Pancreas (tissue), 10 donors: ENCODE data around the gene SYTL3. TPM values are rescaled to one million over a fixed set of nuclear protein-coding genes. Genes with fewer than 3 reads are reported as not detected.

Experiments used
- ATAC-seq, 4 donors: fragments of 200-7000 bp; cut with Tn5 transposase; one replicate each; pipeline versions ENCODE4 v1.8.0 to v1.9.1; 2020; ENCODE audit warnings: mild to moderate bottlenecking in 4 of 4, moderate library complexity in 4 of 4
- DNase-seq, 6 donors: peaks; one replicate each; pipeline ENCODE4 v3.0.0-alpha.2; 2020
- FAIRE-seq: peaks from 2 replicates; lab custom pipeline; 2012; peaks lifted over from hg19 to GRCh38; lab: Jason Lieb, UNC
- H3K27ac ChIP-seq, 4 donors: fragments of 200-600 bp; sonication (generic); 1 replicate in 3 of 4; 2 replicates in 1 of 4; pipeline versions ENCODE4 v1.5.0 to v1.8.0; 2020
- H3K27me3 ChIP-seq, 4 donors: fragments of 200-600 bp; one replicate each; pipeline ENCODE4 v1.8.0; 2021
- H3K36me3 ChIP-seq, 3 donors: fragments of 200-600 bp; sonication (generic) in 1 of 3; one replicate each; pipeline versions ENCODE4 v1.5.0 to v1.8.0; 2020 to 2021
- H3K4me1 ChIP-seq, 3 donors: fragments of 200-600 bp; one replicate each; pipeline ENCODE4 v1.8.0; 2021
- H3K4me3 ChIP-seq, 4 donors: fragments of 200-600 bp; sonication (generic) in 2 of 4; one replicate each; pipeline versions ENCODE4 v1.5.0 to v1.8.0; 2020 to 2021
- H3K9me3 ChIP-seq, 4 donors: fragments of 200-600 bp; one replicate each; pipeline ENCODE4 v1.8.0; 2021
- WGBS, 2 donors: extraction: QIAGEN DNeasy Blood & Tissue Kit; methylation state at CpG; one replicate each; pipeline ENCODE4 v1.1.7; 2013; 5-methylcytosine and 5-hydroxymethylcytosine counted together
- intact Hi-C, 3 donors: fragments of 100-400 bp; cut with DNase I; formaldehyde crosslinking; loops; one replicate each; pipeline versions ENCODE4 v1.11.1 to v1.14.2; 2022
- polyA plus RNA-seq, 2 donors: library from polyadenylated mRNA; stranded (reverse); fragments of 200-250 nt; gene quantifications; one replicate each; pipeline ENCODE4 v1.2.3, GENCODE V29; 2013
- total RNA-seq, 6 donors: library from RNA; stranded (reverse); fragmentation: NEBNext Ultra II Directional in 4 of 6; extraction: Animal tissue kit (Norgen Biotek cat#: 25700) in 4 of 6; gene quantifications; one replicate each; pipeline versions ENCODE4 v1.2.1 to v1.2.4, GENCODE V29; 2021 to 2023
- TF ChIP-seq, protein P1 (sequence below), 4 donors: fragments of 200-600 bp; sonication (generic) in 3 of 4; IDR thresholded peaks; one replicate each; pipeline versions ENCODE4 v1.5.0 to v1.8.0; 2021; ENCODE audit warnings: antibody characterized with exemption in 4 of 4
- donor health status: healthy with polysubstance abuse.
- donor health status: DM: no; HTN: no; CAD: no; lungs with moderate emphysema.
- donor health status: DM: no; HTN: no; CAD: no.
- donor health status: control.
- donor health status: control.
- donor health status: Bipolar disorder and iron deficiency.
- donor health status: DM: yes; HTN: yes; CAD: no.
- donor health status: DM: no; HTN: no; CAD: no.
- donor health status: DM: no; HTN: no; CAD: no.
- donor health status: DM: yes; HTN: yes; CAD: no.

The SYTL3 gene
- total and polyA plus RNA-seq, 8 donors, result 0.28 to 1.9 (median 0.83) TPM

DNA sequence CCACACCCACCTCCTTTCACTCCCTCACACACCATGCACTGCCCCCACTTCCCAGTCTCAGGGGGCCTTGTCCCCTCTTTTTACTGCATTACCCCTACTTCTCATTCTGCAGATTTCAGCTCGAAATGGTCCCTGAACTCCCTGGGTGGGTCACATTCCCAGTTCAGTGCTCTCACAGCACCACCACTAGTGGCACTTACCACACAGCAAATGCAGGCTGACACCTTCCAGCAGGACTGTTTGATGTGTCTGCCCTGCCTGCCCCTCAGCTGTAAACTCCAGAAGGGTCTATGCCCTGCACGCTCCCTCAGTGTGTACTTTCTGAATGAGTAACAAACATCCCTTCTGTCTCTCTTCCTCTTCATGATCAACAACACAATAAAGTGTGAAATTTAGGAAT, 9.3 kb upstream of the SYTL3 start:
- no peaks in the 10 kb centered on the region for H3K36me3 ChIP-seq
- DNase-seq (no peak), ATAC-seq (no peak), FAIRE-seq (no peak)
- 96 to 98% methylated on average over 2 of the region's 2 CpGs for WGBS, 2 donors
- H3K4me3 ChIP-seq, result no peak overlapping the region
- H3K9me3 ChIP-seq, result no peaks in the 10 kb centered on the region
- H3K4me1 ChIP-seq, result peaks cover 3 to 20% (median 15%) of the 10 kb centered on the region in 3 donors
- TF ChIP-seq, protein P1, sequence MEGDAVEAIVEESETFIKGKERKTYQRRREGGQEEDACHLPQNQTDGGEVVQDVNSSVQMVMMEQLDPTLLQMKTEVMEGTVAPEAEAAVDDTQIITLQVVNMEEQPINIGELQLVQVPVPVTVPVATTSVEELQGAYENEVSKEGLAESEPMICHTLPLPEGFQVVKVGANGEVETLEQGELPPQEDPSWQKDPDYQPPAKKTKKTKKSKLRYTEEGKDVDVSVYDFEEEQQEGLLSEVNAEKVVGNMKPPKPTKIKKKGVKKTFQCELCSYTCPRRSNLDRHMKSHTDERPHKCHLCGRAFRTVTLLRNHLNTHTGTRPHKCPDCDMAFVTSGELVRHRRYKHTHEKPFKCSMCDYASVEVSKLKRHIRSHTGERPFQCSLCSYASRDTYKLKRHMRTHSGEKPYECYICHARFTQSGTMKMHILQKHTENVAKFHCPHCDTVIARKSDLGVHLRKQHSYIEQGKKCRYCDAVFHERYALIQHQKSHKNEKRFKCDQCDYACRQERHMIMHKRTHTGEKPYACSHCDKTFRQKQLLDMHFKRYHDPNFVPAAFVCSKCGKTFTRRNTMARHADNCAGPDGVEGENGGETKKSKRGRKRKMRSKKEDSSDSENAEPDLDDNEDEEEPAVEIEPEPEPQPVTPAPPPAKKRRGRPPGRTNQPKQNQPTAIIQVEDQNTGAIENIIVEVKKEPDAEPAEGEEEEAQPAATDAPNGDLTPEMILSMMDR (IDR thresholded peaks at IDR 0.05), result no peak
- no peak overlapping the region for H3K27ac ChIP-seq
- intact Hi-C loops, result no loop called here
- H3K27me3 ChIP-seq, result no peaks in the 10 kb centered on the region

DNA sequence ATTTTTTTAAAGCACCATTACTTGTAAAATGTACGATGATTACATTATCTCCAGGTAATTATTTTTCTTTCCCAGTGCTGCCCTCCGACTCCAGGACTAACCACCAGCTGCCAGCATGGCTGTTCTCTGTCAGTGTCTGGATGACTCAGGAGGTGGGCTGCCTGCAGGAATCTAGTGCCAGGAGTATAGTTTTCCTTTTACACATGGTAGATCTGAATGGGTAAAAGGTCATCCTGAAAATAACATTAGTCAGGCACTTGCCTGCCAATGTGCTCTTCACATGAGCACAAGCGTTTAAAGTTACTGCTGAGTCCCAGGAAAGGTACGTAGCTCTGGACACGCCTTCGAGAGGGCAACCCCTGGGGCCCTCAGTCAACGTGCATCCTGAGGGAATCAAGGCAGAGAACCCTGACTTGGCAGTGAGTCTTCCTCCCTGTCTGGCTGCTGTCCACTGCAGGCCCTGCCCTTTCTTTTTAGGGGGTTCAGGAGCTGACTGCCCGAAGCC, 7.7 kb upstream of the SYTL3 start:
- FAIRE-seq (no peak), DNase-seq (peak in 1 of 6 donors; percentile 13), ATAC-seq (no peak)
- no peaks in the 10 kb centered on the region for H3K9me3 ChIP-seq
- no peak overlapping the region for H3K4me3 ChIP-seq
- H3K4me1 ChIP-seq, result peaks cover 3 to 20% (median 15%) of the 10 kb centered on the region in 3 donors
- intact Hi-C loops, result no loop called here
- TF ChIP-seq, protein P1 (IDR thresholded peaks at IDR 0.05), result no peak
- no peak overlapping the region for H3K27ac ChIP-seq
- no peaks in the 10 kb centered on the region for H3K27me3 ChIP-seq
- H3K36me3 ChIP-seq, result no peaks in the 10 kb centered on the region
- 61 to 62% methylated on average over 8 of the region's 8 CpGs for WGBS, 2 donors

DNA sequence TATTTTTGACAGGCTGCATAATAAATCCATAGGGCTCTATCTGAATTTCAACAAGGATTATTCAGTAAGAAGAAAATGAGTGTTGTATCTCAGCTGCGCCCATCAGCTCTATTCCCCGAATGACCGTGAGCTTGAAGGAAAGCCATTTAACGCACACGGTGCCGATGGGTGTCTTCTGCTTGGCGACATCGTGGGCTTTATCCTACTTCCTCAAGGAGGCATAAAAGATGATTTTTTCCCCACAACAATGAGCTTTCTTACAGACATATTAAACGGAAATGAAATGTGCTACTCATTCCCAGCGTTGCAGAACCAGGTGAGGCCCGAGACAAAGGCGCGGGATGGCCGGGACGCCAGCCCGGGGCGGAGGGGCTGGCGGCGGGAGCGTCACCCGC, 6.0 kb upstream of the SYTL3 start:
- intact Hi-C loops, result no loop called here
- DNase-seq (no peak), ATAC-seq (peak in 1 of 4 donors; percentile 0), FAIRE-seq (no peak)
- H3K27ac ChIP-seq, result peak overlapping the region; percentile 90 to 94 (median 93)
- H3K36me3 ChIP-seq, result no peaks in the 10 kb centered on the region
- no peaks in the 10 kb centered on the region for H3K9me3 ChIP-seq
- peaks cover 3 to 20% (median 15%) of the 10 kb centered on the region in 3 donors for H3K4me1 ChIP-seq
- no peaks in the 10 kb centered on the region for H3K27me3 ChIP-seq
- TF ChIP-seq, protein P1 (IDR thresholded peaks at IDR 0.05), result no peak
- 1 to 2% methylated on average over 17 to 21 of the region's 21 CpGs for WGBS, 2 donors
- H3K4me3 ChIP-seq, result peak overlapping the region; percentile 69 to 95 (median 86)

DNA sequence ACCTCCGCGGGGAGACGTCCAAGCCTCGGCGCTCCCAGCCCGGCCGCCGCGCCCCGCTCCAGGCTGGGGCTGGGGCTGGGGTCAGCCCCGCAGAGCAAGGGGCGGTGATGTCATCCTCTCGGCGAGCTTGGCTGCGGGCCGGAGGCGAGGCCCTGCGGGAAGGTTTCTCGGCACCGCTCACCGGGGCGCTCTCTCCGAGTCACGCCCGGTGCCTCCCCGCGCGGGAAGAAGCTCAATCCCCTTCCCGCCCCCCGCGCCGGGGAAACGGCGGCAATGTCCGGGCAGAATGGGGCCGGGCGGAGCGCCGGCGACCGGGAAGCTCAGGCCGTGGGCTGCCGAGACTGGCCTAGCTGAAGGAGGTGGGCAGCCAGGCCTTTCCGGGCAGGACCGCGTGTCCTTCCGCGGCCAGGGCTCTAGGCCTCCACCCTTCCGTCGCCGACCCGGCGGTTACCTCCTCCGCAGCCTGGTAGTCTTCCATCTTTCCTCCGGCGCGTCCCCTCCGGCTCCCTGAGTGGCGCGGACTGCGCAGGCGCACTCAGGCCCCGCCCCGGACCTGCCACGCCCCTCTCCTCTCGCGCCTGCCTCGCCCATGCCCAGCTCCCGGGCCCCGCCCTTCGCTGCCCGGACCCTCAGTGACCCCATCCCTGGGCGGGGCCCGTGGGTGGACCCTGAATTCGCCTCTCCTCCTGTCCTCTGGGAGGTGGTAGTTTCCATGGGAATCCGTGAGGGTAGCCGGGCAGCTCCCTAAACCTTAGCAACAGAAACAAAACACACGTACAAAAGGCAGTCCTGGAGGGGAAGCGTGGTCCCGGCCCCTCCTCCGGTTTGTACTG, 5.4 kb upstream of the SYTL3 start, which contains the start of gene DYNLT1:
DYNLT1 (minus strand) TSS at position 513 of the 833 bp plus-strand sequence; CDS start at position 478, 35 bp downstream.
- no peak for FAIRE-seq
- TF ChIP-seq, protein P1 (IDR thresholded peaks at IDR 0.05), result no peak
- H3K36me3 ChIP-seq, result no peaks in the 10 kb centered on the region
- intact Hi-C loops, result no loop called here
- peak within 1 kb of the TSS; percentile 69 to 95 (median 86) for H3K4me3 ChIP-seq
- no peaks in the 10 kb centered on the region for H3K27me3 ChIP-seq
- 0% methylated on average over 45 to 81 of the region's 81 CpGs for WGBS, 2 donors
- ATAC-seq, result peak; percentile 96 to 98 (median 96)
- no peaks in the 10 kb centered on the region for H3K9me3 ChIP-seq
- peaks cover 3 to 20% (median 15%) of the 10 kb centered on the region in 3 donors for H3K4me1 ChIP-seq
- DNase-seq, result peak; percentile 88 to 98 (median 94)
- H3K27ac ChIP-seq, result peak within 1 kb of the TSS; percentile 90 to 94 (median 93)
